GM19324 (cell line): ENCODE results near the gene RHBDD2.

Source experiments
- ATAC-seq: cut with Tn5 transposase; IDR thresholded peaks from one replicate; pipeline ENCODE4 v1.9.1; 2021; ENCODE audit warnings: mild to moderate bottlenecking, moderate library complexity; ENCODE audit not compliant: unreplicated experiment, low FRiP score

The RHBDD2 gene

DNA sequence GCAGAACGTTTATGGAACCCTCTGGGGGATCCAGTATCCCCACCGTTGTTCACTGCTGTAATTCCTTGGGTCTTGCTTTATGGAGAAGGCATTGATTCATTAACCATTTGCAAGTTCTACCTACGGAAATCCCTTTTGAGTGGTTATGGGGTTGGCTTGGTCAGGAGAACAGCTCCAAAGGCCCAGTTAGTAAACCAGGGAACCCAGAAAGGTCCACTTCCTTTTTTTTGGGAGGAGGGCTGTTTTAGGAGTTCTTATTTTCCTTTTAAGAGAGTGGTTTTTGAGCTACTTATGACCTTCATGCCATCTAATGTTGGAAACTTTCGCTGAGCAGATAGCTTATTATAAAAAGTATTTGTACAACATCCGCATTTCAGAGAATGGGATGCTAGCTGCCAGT, 37.4 kb downstream of the RHBDD2 start:
- no peak for ATAC-seq

GRCh38 chr7:75916685-75917634, 38.1 kb downstream of the RHBDD2 start:
- ATAC-seq: no peak

- no peak for ATAC-seq
Observed at GRCh38 chr7:75920431-75921161, 41.8 kb downstream of the RHBDD2 start.

GRCh38 chr7:75921479-75921878, 42.6 kb downstream of the RHBDD2 start:
- no peak for ATAC-seq

DNA sequence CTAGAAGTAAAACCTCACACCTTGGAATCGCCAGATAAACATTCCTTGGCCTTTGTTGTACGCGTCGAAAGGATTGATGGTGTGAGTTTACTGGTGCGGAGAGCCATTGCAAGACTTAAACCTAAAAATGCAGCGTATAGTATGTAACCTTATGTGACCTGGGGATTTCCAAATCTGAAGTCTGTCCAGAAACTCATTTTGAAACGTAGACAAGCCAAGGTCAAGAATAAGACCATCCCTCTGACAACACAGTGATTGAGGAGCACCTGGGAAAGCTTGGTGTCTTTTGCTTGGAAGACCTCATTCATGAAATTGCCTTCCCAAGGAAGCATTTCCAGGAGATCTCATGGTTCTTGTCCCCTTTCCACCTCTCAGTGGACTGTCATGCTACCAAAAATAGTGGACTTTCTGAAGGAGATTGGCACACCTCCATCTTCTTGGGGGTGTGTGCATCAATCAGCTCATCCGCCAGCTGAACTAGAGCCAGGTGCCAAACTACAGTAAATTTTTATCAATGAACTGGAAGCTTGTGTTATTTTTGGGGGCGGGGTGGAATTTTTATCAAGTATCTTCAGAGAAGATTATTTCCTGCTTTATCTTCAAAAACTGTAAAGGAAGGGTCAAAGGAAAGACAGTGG, 44.3 kb downstream of the RHBDD2 start:
- ATAC-seq: no peak

- ATAC-seq: no peak
Observed at GRCh38 chr7:75924256-75924655, 45.4 kb downstream of the RHBDD2 start.

DNA sequence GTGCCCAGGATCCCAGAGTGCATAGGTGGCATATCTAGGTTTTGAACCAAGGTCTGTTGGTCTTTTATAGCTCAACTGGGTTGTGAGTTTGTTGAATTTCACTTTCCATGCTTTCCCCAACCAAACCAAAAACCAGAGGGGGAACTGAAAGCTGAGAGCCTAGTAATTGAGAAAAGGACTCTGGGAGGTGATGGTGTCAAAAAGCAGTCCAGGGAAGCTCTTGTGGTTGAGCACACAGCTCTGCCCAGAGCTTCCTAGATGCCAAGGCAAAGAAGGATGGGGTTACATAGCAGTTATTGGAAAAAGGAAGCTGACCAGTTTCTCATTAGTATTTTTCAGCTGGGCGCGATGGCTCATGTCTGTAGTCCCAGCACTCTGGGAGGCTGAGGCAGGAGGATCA, 46.1 kb downstream of the RHBDD2 start:
- ATAC-seq: no peak

- ATAC-seq: no peak
Observed at GRCh38 chr7:75925717-75926435, 47.0 kb downstream of the RHBDD2 start.

- no peak for ATAC-seq
Observed at GRCh38 chr7:75928568-75928914, 49.7 kb downstream of the RHBDD2 start.

DNA sequence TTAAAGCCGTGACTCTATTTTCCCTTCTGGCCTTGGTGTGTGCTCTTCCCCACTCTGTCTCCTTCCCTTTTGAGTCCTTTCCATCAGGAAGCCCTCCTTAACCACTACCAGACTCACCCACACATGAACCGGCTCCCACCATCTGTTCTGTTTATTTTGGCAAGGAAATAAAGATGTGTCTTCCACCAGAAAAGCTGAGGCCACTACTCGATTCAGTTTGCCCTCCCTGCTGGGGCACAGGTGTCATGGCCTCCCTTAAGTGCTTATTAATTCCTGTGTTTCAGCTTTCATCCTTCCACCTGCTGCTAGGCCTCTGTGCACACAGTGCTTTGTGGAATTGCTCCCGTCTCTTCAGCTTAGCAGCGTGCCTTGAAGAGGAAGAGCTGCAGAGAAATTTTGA, 52.8 kb downstream of the RHBDD2 start:
- ATAC-seq: no peak

GRCh38 chr7:75937958-75938786, 59.3 kb downstream of the RHBDD2 start:
- ATAC-seq: no peak
